ENCODE results near the gene PLCH1. TPM values are rescaled to one million over a fixed set of nuclear protein-coding genes. Genes with fewer than 3 reads are reported as not detected.
"Not testable (repeated sequence)": the region's sequence is repeated elsewhere in the genome, so short reads cannot be mapped to it uniquely, and the experiment has no call there.

PLCH1 gene
- total RNA-seq, 4 donors from 2014 or later: 0.68 to 1.2 (median 0.87) TPM

- H3K27me3 ChIP-seq: no peaks in the 10 kb centered on the region
- H3K27ac ChIP-seq: no peak overlapping the region
- no peaks in the 10 kb centered on the region for H3K9me3 ChIP-seq
- no peak for DNase-seq (ENCODE audit: low spot score in 2 of 2)
- no peaks in the 10 kb centered on the region for H3K4me1 ChIP-seq
- no peaks in the 10 kb centered on the region for H3K36me3 ChIP-seq
- no peak for TF ChIP-seq CTCF (IDR thresholded peaks at IDR 0.05)
- TF ChIP-seq POLR2A (IDR thresholded peaks at IDR 0.05): no peak
- no peak for TF ChIP-seq EP300 (IDR thresholded peaks at IDR 0.05)
- no peak for TF ChIP-seq POLR2AphosphoS5 (IDR thresholded peaks at IDR 0.05)
- no peak overlapping the region for H3K4me3 ChIP-seq
- WGBS: 66% methylated on average over 1 of the region's 1 CpG
These were observed 109.8 kb downstream of the PLCH1 start for GRCh38 chr3:155635056-155635455.

DNA sequence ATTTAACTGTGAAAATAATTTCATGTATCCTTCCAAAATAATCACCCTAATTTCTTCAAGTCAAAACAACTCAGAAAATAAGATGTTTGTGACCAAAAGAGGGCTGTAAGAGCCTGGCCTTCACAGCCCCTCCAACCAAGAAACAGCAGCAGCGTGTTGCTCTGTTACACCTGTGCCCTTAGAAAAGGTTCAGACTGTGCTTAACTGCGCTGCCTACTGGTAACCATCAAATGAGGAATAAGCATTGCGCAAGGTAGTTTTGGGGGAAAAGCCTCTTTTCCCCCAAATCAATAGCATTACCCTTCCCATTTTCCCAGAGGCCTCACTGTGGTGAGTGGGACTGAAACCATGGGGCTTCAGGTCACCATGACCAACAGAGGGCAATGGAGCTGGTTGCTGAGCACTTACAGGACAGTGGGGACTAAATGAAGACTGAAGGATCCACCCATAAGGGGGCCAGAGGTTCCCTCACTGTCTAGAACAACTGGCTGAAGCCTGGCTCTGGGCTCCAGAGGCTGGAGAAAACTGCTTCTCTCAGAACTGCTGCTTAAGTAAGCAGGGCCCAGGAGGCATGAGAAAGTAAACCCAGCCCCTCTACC lies 110.7 kb downstream of the PLCH1 start:
- Histone ChIP-seq H3K4me3 (no peak overlapping the region), H3K27ac (no peak overlapping the region), H3K4me1 (no peaks in the 10 kb centered on the region), H3K36me3 (no peaks in the 10 kb centered on the region), H3K27me3 (no peaks in the 10 kb centered on the region), H3K9me3 (no peaks in the 10 kb centered on the region)
- TF ChIP-seq CTCF (IDR thresholded peaks at IDR 0.05): no peak
- TF ChIP-seq EP300 (IDR thresholded peaks at IDR 0.05): no peak
- no peak for TF ChIP-seq POLR2A (IDR thresholded peaks at IDR 0.05)
- TF ChIP-seq POLR2AphosphoS5 (IDR thresholded peaks at IDR 0.05): no peak
- DNase-seq (ENCODE audit: low spot score in 2 of 2): no peak
- 93% methylated on average over 3 of the region's 3 CpGs for WGBS

DNA sequence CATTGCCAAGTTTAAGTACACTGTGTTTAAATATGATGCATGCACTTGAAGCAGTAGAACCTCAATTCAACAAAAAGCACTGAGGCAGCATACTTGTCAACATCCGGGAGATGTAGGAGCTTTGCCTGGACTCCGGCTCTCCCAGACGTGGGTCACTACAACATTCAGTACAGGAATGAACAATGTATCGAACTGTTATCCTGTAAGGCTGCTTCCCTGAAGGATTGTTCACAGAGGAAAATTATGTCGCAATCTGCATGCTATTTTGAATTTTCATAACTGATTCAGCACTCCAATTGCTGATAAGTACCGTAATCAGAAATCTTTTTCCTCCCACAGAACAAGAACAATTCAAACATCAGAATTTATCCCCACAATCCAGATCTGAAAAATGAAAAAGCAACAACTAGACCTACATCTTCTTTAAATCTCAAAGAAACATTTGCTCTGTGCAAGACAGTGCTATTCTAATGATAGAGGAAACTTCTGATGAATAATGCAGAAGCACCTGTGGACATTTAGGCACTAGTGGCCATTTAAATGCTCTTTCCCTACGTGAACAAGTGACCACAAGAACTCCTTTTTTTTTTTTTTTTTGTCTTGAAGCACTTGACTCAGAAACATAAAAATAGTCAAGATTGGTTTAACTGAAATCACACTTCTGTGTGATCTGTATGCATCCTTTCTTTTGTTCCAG lies 113.4 kb downstream of the PLCH1 start:
- Histone ChIP-seq H3K4me3 (no peak overlapping the region), H3K27me3 (no peaks in the 10 kb centered on the region), H3K9me3 (no peaks in the 10 kb centered on the region), H3K36me3 (no peaks in the 10 kb centered on the region), H3K4me1 (no peaks in the 10 kb centered on the region), H3K27ac (no peak overlapping the region)
- TF ChIP-seq POLR2A (IDR thresholded peaks at IDR 0.05) (no peak), CTCF (IDR thresholded peaks at IDR 0.05) (no peak), POLR2AphosphoS5 (IDR thresholded peaks at IDR 0.05) (no peak), EP300 (IDR thresholded peaks at IDR 0.05) (no peak)
- 67% methylated on average over 7 of the region's 7 CpGs for WGBS
- no peak for DNase-seq (ENCODE audit: low spot score in 2 of 2)

DNA sequence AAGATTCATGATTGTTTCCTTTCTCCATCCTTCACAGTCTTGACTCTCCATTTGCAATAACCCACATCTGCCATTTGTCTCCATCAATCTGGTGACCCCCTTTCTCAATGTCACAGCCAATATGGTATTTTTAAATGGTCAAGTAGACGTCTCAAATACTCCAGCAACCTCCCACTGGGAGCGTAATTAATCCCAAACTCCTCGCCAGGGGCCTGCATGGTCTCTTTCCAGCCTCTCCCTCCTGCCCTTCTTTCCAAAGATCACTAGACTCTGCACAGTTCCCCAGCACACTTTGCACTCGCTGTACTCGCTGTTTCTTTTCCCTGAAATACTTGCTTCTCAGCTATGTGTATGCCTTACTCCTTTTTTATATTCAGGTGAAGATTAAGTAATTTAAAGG lies 115.3 kb downstream of the PLCH1 start:
- H3K27me3 ChIP-seq: no peaks in the 10 kb centered on the region
- no peaks in the 10 kb centered on the region for H3K4me1 ChIP-seq
- no peaks in the 10 kb centered on the region for H3K9me3 ChIP-seq
- H3K4me3 ChIP-seq: no peak overlapping the region
- TF ChIP-seq POLR2A (IDR thresholded peaks at IDR 0.05): no peak
- TF ChIP-seq POLR2AphosphoS5 (IDR thresholded peaks at IDR 0.05): no peak
- no peak for TF ChIP-seq CTCF (IDR thresholded peaks at IDR 0.05)
- no peak for TF ChIP-seq EP300 (IDR thresholded peaks at IDR 0.05)
- no peaks in the 10 kb centered on the region for H3K36me3 ChIP-seq
- DNase-seq (ENCODE audit: low spot score in 2 of 2): no peak
- 60% methylated on average over 5 of the region's 5 CpGs for WGBS
- H3K27ac ChIP-seq: no peak overlapping the region

DNA sequence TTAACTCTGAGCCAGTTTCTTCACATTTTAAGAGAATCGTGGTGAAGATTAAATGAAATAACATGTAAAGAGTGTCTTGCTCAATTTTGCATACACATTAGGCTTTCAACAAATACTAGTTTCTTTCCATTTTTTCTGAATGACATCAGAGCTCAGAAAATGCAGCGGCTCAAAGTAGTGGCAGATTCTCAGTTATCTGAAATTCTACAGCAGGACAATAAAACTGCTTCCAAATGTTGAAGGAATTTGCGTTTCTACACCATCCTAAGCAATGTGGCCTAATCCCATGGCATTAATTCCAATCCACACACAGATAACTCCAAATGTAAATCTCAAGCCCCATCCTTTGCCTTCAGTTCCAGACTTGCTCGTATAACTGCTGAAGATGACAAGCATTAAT lies 115.8 kb downstream of the PLCH1 start:
- no peak for TF ChIP-seq POLR2AphosphoS5 (IDR thresholded peaks at IDR 0.05)
- TF ChIP-seq EP300 (IDR thresholded peaks at IDR 0.05): no peak
- no peak for TF ChIP-seq CTCF (IDR thresholded peaks at IDR 0.05)
- TF ChIP-seq POLR2A (IDR thresholded peaks at IDR 0.05): no peak
- no peak for DNase-seq (ENCODE audit: low spot score in 2 of 2)
- Histone ChIP-seq H3K4me1 (no peaks in the 10 kb centered on the region), H3K9me3 (no peaks in the 10 kb centered on the region), H3K27ac (no peak overlapping the region), H3K4me3 (no peak overlapping the region), H3K27me3 (no peaks in the 10 kb centered on the region), H3K36me3 (no peaks in the 10 kb centered on the region)
- WGBS: 72% methylated on average over 4 of the region's 4 CpGs

DNA sequence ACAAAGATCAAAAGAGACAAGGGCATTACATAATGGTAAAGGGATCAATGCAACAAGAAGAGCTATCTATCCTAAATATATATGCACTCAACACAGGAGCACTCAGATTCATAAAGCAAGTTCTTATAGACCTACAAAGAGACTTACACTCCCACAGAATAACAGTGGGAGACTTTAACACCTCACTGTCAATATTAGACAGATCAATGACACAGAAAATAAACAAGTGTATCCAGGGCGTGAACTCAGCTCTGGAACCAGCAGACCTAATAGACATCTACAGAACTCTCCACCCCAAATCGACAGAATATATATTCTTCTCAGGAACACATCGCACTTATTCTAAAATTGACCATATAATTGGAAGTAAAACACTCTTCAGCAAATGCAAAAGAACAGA lies 122.2 kb downstream of the PLCH1 start:
- 78% methylated on average over 3 of the region's 3 CpGs for WGBS
- not testable (repeated sequence) for H3K36me3 ChIP-seq; H3K27me3 ChIP-seq; H3K4me3 ChIP-seq; H3K4me1 ChIP-seq; H3K9me3 ChIP-seq; DNase-seq (ENCODE audit: low spot score in 2 of 2); H3K27ac ChIP-seq

DNA sequence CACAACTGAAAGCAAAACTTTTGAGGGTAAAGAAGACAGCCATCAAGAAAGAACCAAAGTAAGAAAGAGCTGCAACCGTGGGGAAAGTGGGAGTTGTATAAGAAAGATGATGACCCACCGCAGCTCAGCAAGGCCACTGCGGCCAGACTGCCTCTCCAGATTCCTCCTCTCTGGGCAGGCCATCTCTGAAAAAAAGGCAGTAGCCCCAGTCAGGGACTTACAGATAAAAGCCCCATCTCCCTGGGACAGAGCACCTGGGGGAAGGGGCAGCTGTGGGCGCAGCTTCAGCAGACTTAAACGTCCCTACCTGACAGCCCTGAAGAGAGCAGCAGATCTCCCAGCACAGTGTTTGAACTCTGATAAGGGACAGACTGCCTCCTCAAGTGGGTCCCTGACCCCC lies 124.3 kb downstream of the PLCH1 start:
- not testable (repeated sequence) for H3K27me3 ChIP-seq; DNase-seq (ENCODE audit: low spot score in 2 of 2); H3K27ac ChIP-seq; H3K4me1 ChIP-seq; H3K9me3 ChIP-seq; H3K36me3 ChIP-seq; H3K4me3 ChIP-seq
- WGBS: 85% methylated on average over 3 of the region's 5 CpGs
